Lower leg skin (tissue), 3 donors: ENCODE data around the gene DPYD.

Experiments used
- CTCF ChIP-seq, 3 donors: fragments of 450-650 bp; IDR thresholded peaks; one replicate each; pipeline ENCODE4 v1.5.1; 2016; ENCODE audit warnings: antibody characterized with exemption in 3 of 3, mild to moderate bottlenecking in 3 of 3, moderate library complexity in 2 of 3
- POLR2A ChIP-seq, 2 donors: fragments of 450-650 bp; IDR thresholded peaks; one replicate each; pipeline ENCODE4 v1.6.1; 2016 to 2017; ENCODE audit warnings: antibody characterized with exemption in 2 of 2, mild to moderate bottlenecking in 1 of 2, moderate library complexity in 1 of 2

GRCh38 chr1:97120806-97121205, 800.0 kb downstream of the DPYD start:
- TF ChIP-seq CTCF (IDR thresholded peaks at IDR 0.05) (no peak), POLR2A (IDR thresholded peaks at IDR 0.05) (no peak)
